Lower leg skin (tissue), 4 donors: ENCODE measurements around the gene NPY2R. TPM values are rescaled to one million over a fixed set of nuclear protein-coding genes. Genes with fewer than 3 reads are reported as not detected.

ENCODE experiments used
- DNase-seq, 2 donors: peaks; one replicate each; pipeline ENCODE4 v3.0.0-alpha.2; 2019; ENCODE audit warnings: low spot score in 2 of 2
- H3K4me3 ChIP-seq: fragments of 200-600 bp; sonication (generic); 2 replicates; pipeline ENCODE4 v1.5.1; 2017; ENCODE audit warnings: mild to moderate bottlenecking, low read depth; ENCODE audit not compliant: poor library complexity, severe bottlenecking
- CTCF ChIP-seq, 3 donors: fragments of 450-650 bp; IDR thresholded peaks; one replicate each; pipeline ENCODE4 v1.5.1; 2016; ENCODE audit warnings: antibody characterized with exemption in 3 of 3, mild to moderate bottlenecking in 3 of 3, moderate library complexity in 2 of 3
- POLR2A ChIP-seq, 2 donors: fragments of 450-650 bp; IDR thresholded peaks; one replicate each; pipeline ENCODE4 v1.6.1; 2016 to 2017; ENCODE audit warnings: antibody characterized with exemption in 2 of 2, mild to moderate bottlenecking in 1 of 2, moderate library complexity in 1 of 2
- WGBS, 2 donors: methylation state at CpG; one replicate each; pipeline ENCODE4 v1.1.5; 2018; 5-methylcytosine and 5-hydroxymethylcytosine counted together
- intact Hi-C: fragments of 100-400 bp; cut with DNase I; formaldehyde crosslinking; loops from one replicate; pipeline ENCODE4 v1.15.0; 2023; ENCODE audit warnings: low total_unique reads
- total RNA-seq, 4 donors: library from RNA; depleted of rRNA; stranded (reverse); fragments of >200 nt; gene quantifications; one replicate each; pipeline ENCODE4 v1.1.0, GENCODE V29; 2016

Gene NPY2R
- total RNA-seq, 4 donors from 2014 or later, result 0.46 to 1.4 TPM; not detected in 2

- no peak for DNase-seq
- WGBS, 2 donors, result 89 to 93% methylated on average over 1 of the region's 1 CpG
- H3K4me3 ChIP-seq, result no peak overlapping the region
- intact Hi-C loops, result no loop called here
- no peak for TF ChIP-seq POLR2A (IDR thresholded peaks at IDR 0.05)
- TF ChIP-seq CTCF (IDR thresholded peaks at IDR 0.05), result no peak
Measured at GRCh38 chr4:155174668-155175067, 33.8 kb upstream of the NPY2R start.

GRCh38 chr4:155179216-155179615, 29.2 kb upstream of the NPY2R start:
- TF ChIP-seq CTCF (IDR thresholded peaks at IDR 0.05) (no peak), POLR2A (IDR thresholded peaks at IDR 0.05) (no peak)
- H3K4me3 ChIP-seq, result no peak overlapping the region
- intact Hi-C loops, result no loop called here
- no peak for DNase-seq
- 51 to 52% methylated on average over 2 of the region's 2 CpGs for WGBS, 2 donors

GRCh38 chr4:155186972-155187371, 21.5 kb upstream of the NPY2R start:
- TF ChIP-seq CTCF (IDR thresholded peaks at IDR 0.05) (no peak), POLR2A (IDR thresholded peaks at IDR 0.05) (no peak)
- DNase-seq, result no peak
- H3K4me3 ChIP-seq, result no peak overlapping the region
- 76 to 77% methylated on average over 2 of the region's 2 CpGs for WGBS, 2 donors
- intact Hi-C loops, result no loop called here

GRCh38 chr4:155187989-155188388, 20.4 kb upstream of the NPY2R start:
- WGBS, 2 donors, result 0 to 30% methylated on average over 1 of the region's 1 CpG
- no peak for DNase-seq
- H3K4me3 ChIP-seq, result no peak overlapping the region
- intact Hi-C loops, result no loop called here
- TF ChIP-seq POLR2A (IDR thresholded peaks at IDR 0.05) (no peak), CTCF (IDR thresholded peaks at IDR 0.05) (no peak)

- no peak overlapping the region for H3K4me3 ChIP-seq
- no peak for DNase-seq
- TF ChIP-seq POLR2A (IDR thresholded peaks at IDR 0.05) (no peak), CTCF (IDR thresholded peaks at IDR 0.05) (no peak)
- intact Hi-C loops, result no loop called here
Measured at GRCh38 chr4:155190099-155190498, 18.3 kb upstream of the NPY2R start.

- intact Hi-C loops, result no loop called here
- no peak for DNase-seq
- 88 to 90% methylated on average over 2 of the region's 2 CpGs for WGBS, 2 donors
Measured at GRCh38 chr4:155197757-155198156, 10.7 kb upstream of the NPY2R start.

More at GRCh38 chr4:155197757-155198156, 10.7 kb upstream of the NPY2R start:
- no peak overlapping the region for H3K4me3 ChIP-seq
- no peak for TF ChIP-seq CTCF (IDR thresholded peaks at IDR 0.05)
- TF ChIP-seq POLR2A (IDR thresholded peaks at IDR 0.05), result no peak
